ENCODE data around the gene GPR39.

DNA sequence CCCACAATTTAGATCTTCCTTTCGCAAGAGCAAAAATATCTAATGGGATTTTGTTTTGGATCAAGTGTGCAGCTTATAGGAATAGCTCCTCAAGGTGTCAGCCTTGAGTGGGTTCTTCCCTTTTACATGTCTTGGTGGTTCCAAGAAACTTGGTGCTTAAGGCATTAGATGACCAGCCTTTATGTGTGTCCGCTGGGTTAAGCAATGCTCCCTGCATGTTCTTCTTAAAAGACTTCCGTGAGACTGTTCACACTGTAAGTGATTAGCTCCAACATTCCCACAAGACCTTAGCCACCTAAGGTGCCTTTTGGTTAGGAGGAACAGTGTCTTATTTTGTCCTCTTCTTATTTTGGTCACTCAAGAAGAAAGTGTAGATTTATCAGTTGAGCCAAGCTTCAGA, 44.3 kb upstream of the GPR39 start:
- TF ChIP-seq, protein P1, sequence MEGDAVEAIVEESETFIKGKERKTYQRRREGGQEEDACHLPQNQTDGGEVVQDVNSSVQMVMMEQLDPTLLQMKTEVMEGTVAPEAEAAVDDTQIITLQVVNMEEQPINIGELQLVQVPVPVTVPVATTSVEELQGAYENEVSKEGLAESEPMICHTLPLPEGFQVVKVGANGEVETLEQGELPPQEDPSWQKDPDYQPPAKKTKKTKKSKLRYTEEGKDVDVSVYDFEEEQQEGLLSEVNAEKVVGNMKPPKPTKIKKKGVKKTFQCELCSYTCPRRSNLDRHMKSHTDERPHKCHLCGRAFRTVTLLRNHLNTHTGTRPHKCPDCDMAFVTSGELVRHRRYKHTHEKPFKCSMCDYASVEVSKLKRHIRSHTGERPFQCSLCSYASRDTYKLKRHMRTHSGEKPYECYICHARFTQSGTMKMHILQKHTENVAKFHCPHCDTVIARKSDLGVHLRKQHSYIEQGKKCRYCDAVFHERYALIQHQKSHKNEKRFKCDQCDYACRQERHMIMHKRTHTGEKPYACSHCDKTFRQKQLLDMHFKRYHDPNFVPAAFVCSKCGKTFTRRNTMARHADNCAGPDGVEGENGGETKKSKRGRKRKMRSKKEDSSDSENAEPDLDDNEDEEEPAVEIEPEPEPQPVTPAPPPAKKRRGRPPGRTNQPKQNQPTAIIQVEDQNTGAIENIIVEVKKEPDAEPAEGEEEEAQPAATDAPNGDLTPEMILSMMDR (IDR thresholded peaks at IDR 0.05): no peak
- no peak for TF ChIP-seq POLR2A (IDR thresholded peaks at IDR 0.05)
- no peak for TF ChIP-seq EP300 (IDR thresholded peaks at IDR 0.05)
